GM12864 (cell line): ENCODE data around the gene CLSTN2.

Experiments
- DNase-seq: peaks from one replicate; pipeline ENCODE4 v3.0.0-alpha.2; 2011; ENCODE audit warnings: low read depth
- H3K4me3 ChIP-seq: 2 replicates; pipeline ENCODE4 v1.5.1; 2011; ENCODE audit warnings: mild to moderate bottlenecking, low read depth, low read length, control low read depth
- TF ChIP-seq, protein P1 (sequence below): IDR thresholded peaks from 2 replicates; pipeline ENCODE4 v1.5.1; 2011; ENCODE audit warnings: low read depth, mild to moderate bottlenecking, moderate library complexity, low read length, control low read depth, inconsistent platforms; ENCODE audit errors: missing control alignments

Gene CLSTN2

DNA sequence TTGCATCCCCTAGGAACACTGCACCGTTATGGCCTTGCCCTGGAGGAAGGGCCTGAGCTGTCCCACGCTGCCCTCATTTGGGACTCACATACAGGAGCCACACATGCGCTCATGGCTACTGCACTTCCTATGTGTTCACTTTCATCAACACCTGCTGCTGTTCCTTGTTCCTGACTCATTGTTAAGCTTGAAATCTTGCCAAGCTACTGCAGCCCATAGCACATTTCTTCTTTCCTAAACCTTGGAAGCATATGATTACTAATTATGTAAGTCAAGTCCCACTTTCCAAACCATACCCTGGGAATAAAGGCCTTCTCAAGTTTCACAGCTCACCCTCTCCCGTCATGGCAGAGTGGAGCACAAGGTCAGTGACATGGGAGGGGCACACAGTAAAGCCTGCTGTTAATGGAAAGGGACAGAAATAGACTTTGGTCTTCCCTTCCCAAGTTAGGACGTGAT, 307.9 kb downstream of the CLSTN2 start:
- H3K4me3 ChIP-seq, result no peak overlapping the region
- DNase-seq, result no peak
- TF ChIP-seq, protein P1, sequence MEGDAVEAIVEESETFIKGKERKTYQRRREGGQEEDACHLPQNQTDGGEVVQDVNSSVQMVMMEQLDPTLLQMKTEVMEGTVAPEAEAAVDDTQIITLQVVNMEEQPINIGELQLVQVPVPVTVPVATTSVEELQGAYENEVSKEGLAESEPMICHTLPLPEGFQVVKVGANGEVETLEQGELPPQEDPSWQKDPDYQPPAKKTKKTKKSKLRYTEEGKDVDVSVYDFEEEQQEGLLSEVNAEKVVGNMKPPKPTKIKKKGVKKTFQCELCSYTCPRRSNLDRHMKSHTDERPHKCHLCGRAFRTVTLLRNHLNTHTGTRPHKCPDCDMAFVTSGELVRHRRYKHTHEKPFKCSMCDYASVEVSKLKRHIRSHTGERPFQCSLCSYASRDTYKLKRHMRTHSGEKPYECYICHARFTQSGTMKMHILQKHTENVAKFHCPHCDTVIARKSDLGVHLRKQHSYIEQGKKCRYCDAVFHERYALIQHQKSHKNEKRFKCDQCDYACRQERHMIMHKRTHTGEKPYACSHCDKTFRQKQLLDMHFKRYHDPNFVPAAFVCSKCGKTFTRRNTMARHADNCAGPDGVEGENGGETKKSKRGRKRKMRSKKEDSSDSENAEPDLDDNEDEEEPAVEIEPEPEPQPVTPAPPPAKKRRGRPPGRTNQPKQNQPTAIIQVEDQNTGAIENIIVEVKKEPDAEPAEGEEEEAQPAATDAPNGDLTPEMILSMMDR, result no peak

DNA sequence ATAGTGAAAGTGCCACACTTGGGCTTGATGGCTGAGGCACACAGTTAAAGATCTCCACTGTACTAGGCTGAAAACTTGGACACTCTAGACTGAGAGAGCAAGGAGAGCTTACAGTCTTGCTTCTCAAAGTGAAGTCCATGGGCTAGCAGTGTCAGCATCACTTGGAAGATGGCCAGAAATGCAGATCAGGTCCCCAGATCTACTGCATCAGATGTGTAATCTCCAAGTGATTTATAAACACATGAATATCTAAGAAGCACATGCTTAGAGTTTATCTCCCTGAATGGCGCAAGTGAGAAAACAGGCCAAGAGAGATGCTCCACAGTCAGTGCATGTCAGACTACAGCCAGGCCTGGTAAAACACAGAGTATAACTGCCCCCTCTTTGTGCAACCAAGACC, 308.6 kb downstream of the CLSTN2 start:
- TF ChIP-seq, protein P1, result no peak
- H3K4me3 ChIP-seq, result no peak overlapping the region
- DNase-seq, result no peak

DNA sequence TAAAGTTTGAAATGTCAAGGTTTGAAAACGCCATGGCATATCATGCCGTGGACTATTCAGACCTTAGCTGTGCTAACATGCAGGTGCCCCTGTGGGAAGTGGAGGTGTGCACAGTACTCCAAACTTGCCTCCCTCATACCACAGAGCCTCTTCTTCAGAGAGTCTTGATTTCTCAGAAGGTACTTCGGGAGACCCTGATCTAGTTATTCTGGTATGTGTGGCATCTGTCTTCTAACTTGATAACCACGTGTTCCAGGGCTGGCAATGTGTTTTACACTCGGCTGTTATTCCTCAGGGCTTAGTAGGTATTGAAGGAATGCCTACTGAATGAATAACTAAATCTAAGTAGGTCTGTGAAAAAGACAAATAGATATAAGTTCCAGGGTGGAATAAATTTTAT, 309.9 kb downstream of the CLSTN2 start:
- no peak overlapping the region for H3K4me3 ChIP-seq
- no peak for DNase-seq
- TF ChIP-seq, protein P1, result no peak

DNA sequence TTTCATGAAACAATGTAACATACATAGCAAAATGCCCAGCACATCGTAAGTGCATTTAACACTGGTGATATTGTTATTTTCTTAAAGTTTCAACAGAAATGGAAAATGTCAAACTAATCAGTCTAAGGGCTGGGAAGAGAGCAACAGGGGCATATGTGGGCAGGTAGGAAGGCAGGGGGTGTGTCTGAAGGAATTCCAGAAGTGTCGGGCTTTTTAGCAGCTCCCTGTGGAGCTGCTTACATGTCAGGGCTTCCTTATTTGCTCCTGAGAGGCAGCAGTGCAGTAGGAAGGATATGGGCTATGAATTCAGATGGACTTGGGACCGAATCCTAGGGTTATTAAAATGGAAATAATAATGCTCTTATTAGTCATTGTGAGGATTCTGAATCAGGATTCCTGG, 311.6 kb downstream of the CLSTN2 start:
- no peak for DNase-seq
- TF ChIP-seq, protein P1, result no peak
- no peak overlapping the region for H3K4me3 ChIP-seq

DNA sequence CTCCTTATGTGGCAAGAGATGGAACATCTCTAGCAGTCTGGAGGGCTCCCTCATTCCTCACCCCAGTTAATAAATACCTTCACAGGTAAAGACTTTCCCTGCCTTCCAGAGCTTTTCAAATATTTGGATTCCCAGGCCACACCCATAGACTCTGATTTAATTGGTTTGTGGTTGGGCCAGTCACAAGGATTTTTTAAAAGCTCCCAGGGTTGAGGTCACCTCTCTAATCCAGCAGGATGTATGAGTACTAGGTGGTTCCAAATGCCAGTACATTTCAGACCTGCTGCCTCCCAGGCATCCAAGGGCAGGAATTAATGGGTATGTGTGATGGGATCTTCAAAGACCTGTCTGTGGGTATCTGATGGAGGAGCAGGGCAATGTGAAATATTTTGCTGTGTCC, 312.8 kb downstream of the CLSTN2 start:
- DNase-seq, result no peak
- TF ChIP-seq, protein P1, result no peak
- no peak overlapping the region for H3K4me3 ChIP-seq

DNA sequence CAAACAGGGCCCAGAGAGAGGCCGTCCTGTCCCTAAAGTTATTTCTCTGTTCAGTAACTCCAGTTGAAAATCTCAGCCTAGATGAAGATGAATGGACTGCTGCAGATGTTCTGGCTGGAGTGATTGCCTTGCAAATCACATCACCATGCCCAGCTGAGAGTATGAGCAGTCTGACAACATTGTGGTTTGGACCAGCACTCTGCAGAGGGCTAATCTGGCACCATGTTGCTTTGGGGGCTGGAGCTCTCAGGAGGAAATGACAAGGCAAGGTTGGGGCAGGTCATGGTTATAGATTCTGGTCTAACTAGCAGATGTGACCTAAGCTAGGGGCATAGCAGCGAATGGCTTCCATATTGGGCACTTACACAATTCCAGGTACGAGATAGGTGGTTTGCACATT, 314.2 kb downstream of the CLSTN2 start:
- no peak for DNase-seq
- TF ChIP-seq, protein P1, result no peak
- H3K4me3 ChIP-seq, result no peak overlapping the region

DNA sequence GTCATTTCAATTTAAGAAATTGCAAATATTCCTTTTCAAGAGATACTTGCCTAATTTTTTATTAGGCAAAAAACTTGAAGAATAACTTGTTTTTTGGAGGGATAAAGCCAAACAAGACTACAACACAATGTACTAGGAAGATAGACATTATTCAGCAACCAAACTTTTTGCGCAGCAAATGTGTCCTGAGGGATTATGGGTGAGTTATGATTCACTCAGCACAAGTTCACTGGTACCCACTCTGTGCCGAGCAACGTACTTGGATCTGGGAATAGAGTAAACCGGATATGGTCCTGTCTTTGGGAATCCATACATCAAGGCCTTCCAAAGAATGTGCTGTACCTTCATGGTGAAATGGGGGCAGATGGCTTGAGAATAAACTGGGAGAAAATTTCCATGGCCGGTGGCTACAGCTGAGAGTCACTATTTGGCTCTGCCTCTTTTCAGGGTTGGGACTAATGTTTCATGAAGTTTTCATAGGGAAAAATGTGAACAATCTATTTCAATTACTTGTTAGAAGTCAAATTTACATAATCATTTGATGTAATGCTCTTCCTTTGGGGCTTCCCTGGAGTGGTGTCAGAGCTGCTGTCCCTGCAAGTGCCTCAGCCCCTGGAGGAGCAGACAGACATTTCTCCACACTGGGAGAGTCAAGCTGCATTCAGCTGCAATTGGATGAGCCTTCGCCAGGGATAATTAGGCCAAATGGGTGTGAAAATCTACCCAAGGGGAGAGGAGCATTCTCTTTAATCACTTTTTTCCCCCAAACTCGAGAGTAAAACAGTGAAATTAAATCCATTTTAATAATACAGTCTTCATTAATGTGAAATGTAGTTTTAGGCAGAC, 315.2 kb downstream of the CLSTN2 start:
- TF ChIP-seq, protein P1, result no peak
- no peak overlapping the region for H3K4me3 ChIP-seq
- no peak for DNase-seq
